HEK293T (cell line): Measurements from ENCODE around the gene MYRF.

Experiments
- CTCF ChIA-PET: fragments of 350-600 bp; formaldehyde crosslinking; extraction: SDS; loops from one replicate; lab custom pipeline; 2021; ENCODE audit warnings: antibody characterized with exemption, inconsistent platforms; lab: Yijun Ruan, JAX
- POLR2A ChIA-PET: fragments of 350-600 bp; formaldehyde crosslinking; extraction: SDS; loops from one replicate; lab custom pipeline; 2020; ENCODE audit warnings: antibody characterized with exemption, inconsistent platforms; lab: Yijun Ruan, JAX
- DNase-seq: peaks from one replicate; pipeline ENCODE4 v3.0.0; 2012; ENCODE audit warnings: mixed read lengths; ENCODE audit errors: extremely low spot score
- ARNT ChIP-seq: fragments of 450-650 bp; IDR thresholded peaks from 2 replicates; pipeline ENCODE4 v1.6.1; 2017; ENCODE audit warnings: mild to moderate bottlenecking
- BHLHE40 ChIP-seq: fragments of 450-650 bp; IDR thresholded peaks from 2 replicates; pipeline ENCODE4 v1.6.1; 2016; ENCODE audit warnings: mild to moderate bottlenecking, moderate library complexity, borderline replicate concordance
- CTBP1 ChIP-seq: fragments of 450-650 bp; IDR thresholded peaks from 2 replicates; pipeline ENCODE4 v1.6.1; 2016; ENCODE audit warnings: borderline replicate concordance
- ELF4 ChIP-seq: fragments of 450-650 bp; IDR thresholded peaks from 2 replicates; pipeline ENCODE4 v1.6.1; 2017; ENCODE audit warnings: antibody characterized with exemption
- FOXA1 ChIP-seq: fragments of 450-650 bp; IDR thresholded peaks from 2 replicates; pipeline ENCODE4 v1.6.1; 2016; ENCODE audit warnings: mild to moderate bottlenecking
- FOXK2 ChIP-seq: fragments of 450-650 bp; IDR thresholded peaks from 2 replicates; pipeline ENCODE4 v1.6.1; 2016; ENCODE audit warnings: mild to moderate bottlenecking
- FOXM1 ChIP-seq: fragments of 450-650 bp; IDR thresholded peaks from 2 replicates; pipeline ENCODE4 v1.6.1; 2017; ENCODE audit warnings: mild to moderate bottlenecking, borderline replicate concordance
- HDGF ChIP-seq: fragments of 450-650 bp; IDR thresholded peaks from 2 replicates; pipeline ENCODE4 v1.6.1; 2017; ENCODE audit warnings: antibody characterized with exemption, borderline replicate concordance
- L3MBTL2 ChIP-seq: fragments of 450-650 bp; conservative IDR thresholded peaks from 2 replicates; pipeline ENCODE4 v1.6.1; 2016; ENCODE audit warnings: mild to moderate bottlenecking
- LEF1 ChIP-seq: fragments of 450-650 bp; IDR thresholded peaks from 2 replicates; pipeline ENCODE4 v1.6.1; 2017; ENCODE audit warnings: mild to moderate bottlenecking, borderline replicate concordance
- NFRKB ChIP-seq: fragments of 450-650 bp; IDR thresholded peaks from 2 replicates; pipeline ENCODE4 v1.6.1; 2016; ENCODE audit warnings: mild to moderate bottlenecking, moderate library complexity
- PKNOX1 ChIP-seq: fragments of 450-650 bp; IDR thresholded peaks from 2 replicates; pipeline ENCODE4 v1.6.1; 2016
- SP1 ChIP-seq: fragments of 450-650 bp; IDR thresholded peaks from 2 replicates; pipeline ENCODE4 v1.6.1; 2017
- SUZ12 ChIP-seq: fragments of 450-650 bp; IDR thresholded peaks from 2 replicates; pipeline ENCODE4 v1.6.1; 2016; ENCODE audit warnings: mild to moderate bottlenecking
- TARDBP ChIP-seq: fragments of 450-650 bp; IDR thresholded peaks from 2 replicates; pipeline ENCODE4 v1.6.1; 2016
- ZNF384 ChIP-seq: fragments of 450-650 bp; IDR thresholded peaks from 2 replicates; pipeline ENCODE4 v1.6.1; 2016

Gene MYRF

GRCh38 chr11:61757213-61757862 is 4.9 kb downstream of the MYRF start:
- ChIA-PET CTCF (no interaction called here), POLR2A (interaction anchor here (1.7 kb wide), 1 partner anchor 35 kb away, joined by 5 read pairs; the partner anchor contains the start of genes FEN1 and TMEM258)
- TF ChIP-seq FOXK2: no peak
- no peak for TF ChIP-seq FOXM1
- no peak for TF ChIP-seq TARDBP
- TF ChIP-seq BHLHE40: no peak
- TF ChIP-seq NFRKB: no peak
- TF ChIP-seq FOXA1: no peak
- TF ChIP-seq LEF1: no peak
- TF ChIP-seq SUZ12: no peak
- TF ChIP-seq CTBP1: no peak
- no peak for TF ChIP-seq PKNOX1
- no peak for DNase-seq

GRCh38 chr11:61760946-61761345 is 8.5 kb downstream of the MYRF start:
- ChIA-PET POLR2A (interaction anchor here (1.0 kb wide), 1 partner anchor 32 kb away, joined by 3 read pairs; the partner anchor contains the start of genes FEN1 and TMEM258), CTCF (interaction anchor here (1.1 kb wide), 1 partner anchor 13 kb away, joined by 3 read pairs; no protein-coding TSS in a partner anchor)
- TF ChIP-seq LEF1: no peak
- no peak for TF ChIP-seq TARDBP
- TF ChIP-seq SUZ12: no peak
- TF ChIP-seq PKNOX1: no peak
- no peak for TF ChIP-seq FOXM1
- TF ChIP-seq FOXA1: no peak
- no peak for TF ChIP-seq ELF4
- no peak for DNase-seq

GRCh38 chr11:61761440-61762222 is 9.2 kb downstream of the MYRF start:
- no peak for DNase-seq
- POLR2A ChIA-PET: interaction anchor here (1.0 kb wide), 1 partner anchor 31 kb away, joined by 3 read pairs; the partner anchor contains the start of genes FEN1 and TMEM258
- CTCF ChIA-PET: interaction anchor here (1.1 kb wide), 1 partner anchor 14 kb away, joined by 3 read pairs; no protein-coding TSS in a partner anchor
- TF ChIP-seq NFRKB (no peak), ELF4 (no peak), PKNOX1 (no peak), CTBP1 (no peak)

- no peak for DNase-seq
- CTCF ChIA-PET: interaction anchor here (1.1 kb wide), 1 partner anchor 15 kb away, joined by 3 read pairs; no protein-coding TSS in a partner anchor
- POLR2A ChIA-PET: interaction anchor here (1.0 kb wide), 1 partner anchor 31 kb away, joined by 3 read pairs; the partner anchor contains the start of genes FEN1 and TMEM258
- TF ChIP-seq LEF1 (no peak), CTBP1 (no peak), ARNT (no peak), PKNOX1 (no peak), ZNF384 (no peak), NFRKB (no peak), BHLHE40 (no peak), HDGF (no peak), FOXA1 (no peak), SUZ12 (no peak), SP1 (no peak), ELF4 (no peak), L3MBTL2 (no peak), FOXM1 (no peak), FOXK2 (no peak), TARDBP (no peak)
Measured at GRCh38 chr11:61762223-61762615, 9.8 kb downstream of the MYRF start.

- ChIA-PET CTCF (no interaction called here), POLR2A (no interaction called here)
- DNase-seq: no peak
- TF ChIP-seq TARDBP (no peak), L3MBTL2 (no peak), SP1 (no peak), BHLHE40 (no peak), SUZ12 (no peak), CTBP1 (no peak)
Measured at GRCh38 chr11:61762798-61763197, 10.4 kb downstream of the MYRF start.
